ENCODE data around the gene GDF3. TPM values are rescaled to one million over a fixed set of nuclear protein-coding genes. Genes with fewer than 3 reads are reported as not detected.
"Not testable (repeated sequence)": the region's sequence is repeated elsewhere in the genome, so short reads cannot be mapped to it uniquely, and the experiment has no call there.

The GDF3 gene
- total and polyA plus RNA-seq, 12 donors: 0.20 to 0.36 (median 0.22) TPM; not detected in 7

GRCh38 chr12:7642287-7642686, 53.3 kb downstream of the GDF3 start:
- WGBS, 2 donors: 50 to 56% methylated on average over 1 of the region's 1 CpG
- H3K27me3 ChIP-seq: peaks cover 0 to 48% (median 15%) of the 10 kb centered on the region in 7 donors
- intact Hi-C loops (cut with DNase I): no loop called here
- TF ChIP-seq CTCF (IDR thresholded peaks at IDR 0.05): no peak
- ATAC-seq (no peak), DNase-seq (no peak)
- peaks cover 0 to 17% (median 3%) of the 10 kb centered on the region in 9 donors for H3K4me1 ChIP-seq
- H3K27ac ChIP-seq: no peak overlapping the region
- H3K4me3 ChIP-seq: no peak overlapping the region
- no peaks in the 10 kb centered on the region for H3K9me3 ChIP-seq
- H3K36me3 ChIP-seq: no peaks in the 10 kb centered on the region

- peaks cover 0 to 17% (median 3%) of the 10 kb centered on the region in 9 donors for H3K4me1 ChIP-seq
- intact Hi-C loops (cut with DNase I): not testable (repeated sequence)
- peak in 1 of 2 donors; percentile 26 for DNase-seq
Measured at GRCh38 chr12:7640123-7640995, 55.2 kb downstream of the GDF3 start.

More at GRCh38 chr12:7640123-7640995, 55.2 kb downstream of the GDF3 start:
- Histone ChIP-seq H3K4me3 (peak overlapping the region in 9 of 10 donors; percentile 27 to 53 (median 38)), H3K27me3 (peaks cover 0 to 52% (median 18%) of the 10 kb centered on the region in 7 donors)
- not testable (repeated sequence) for H3K36me3 ChIP-seq, H3K27ac ChIP-seq, H3K9me3 ChIP-seq
- WGBS, 2 donors: 56 to 60% methylated on average over 39 to 40 of the region's 40 CpGs
- ATAC-seq: peak in 2 of 8 donors; percentile 11 to 22

Other genes with a start within 250 kb of the GDF3 start
- gene CD163, start 192.0 kb downstream of the GDF3 start, total RNA-seq: 100 to 1,000 TPM in 2 of 10 donors, 10 to 100 TPM in 3, 1 to 10 TPM in 5; 4.5 to 184 (median 11.6) TPM
- 10 to 100 TPM; 36.7 to 77.0 TPM for gene CD163, start 192.0 kb downstream of the GDF3 start, polyA plus RNA-seq
- gene APOBEC1, start 29.9 kb downstream of the GDF3 start, total RNA-seq: not detected
- gene APOBEC1, start 29.9 kb downstream of the GDF3 start, polyA plus RNA-seq: not detected
- gene DPPA3, start 15.7 kb upstream of the GDF3 start, total RNA-seq: not detected
- not detected for gene DPPA3, start 15.7 kb upstream of the GDF3 start, polyA plus RNA-seq
- gene CLEC4C, start 51.6 kb upstream of the GDF3 start, total RNA-seq: not detected
- gene CLEC4C, start 51.6 kb upstream of the GDF3 start, polyA plus RNA-seq: not detected
- gene NANOGNB, start 69.4 kb upstream of the GDF3 start, total RNA-seq: not detected
- not detected for gene NANOGNB, start 69.4 kb upstream of the GDF3 start, polyA plus RNA-seq
- gene NANOG, start 93.6 kb upstream of the GDF3 start, total RNA-seq: under 1 TPM in 2 of 10 donors, not detected in 8; 0.12 to 0.23 TPM
- not detected for gene NANOG, start 93.6 kb upstream of the GDF3 start, polyA plus RNA-seq
- under 1 TPM in 3 of 10 donors, not detected in 7; 0.22 to 0.95 (median 0.39) TPM for gene SLC2A14, start 177.1 kb upstream of the GDF3 start, total RNA-seq
- not detected for gene SLC2A14, start 177.1 kb upstream of the GDF3 start, polyA plus RNA-seq
- gene SLC2A3, start 240.4 kb upstream of the GDF3 start, total RNA-seq: 100 to 1,000 TPM in 1 of 10 donors, 10 to 100 TPM in 8, 1 to 10 TPM in 1; 9.1 to 109 (median 15.7) TPM
- 1 to 10 TPM; 3.9 to 6.4 TPM for gene SLC2A3, start 240.4 kb upstream of the GDF3 start, polyA plus RNA-seq

Measured in heart right ventricle (tissue), 16 donors.